Renal cortical epithelial cell (primary cell): ENCODE data around the gene RALBP1. TPM values are rescaled to one million over a fixed set of nuclear protein-coding genes. Genes with fewer than 3 reads are reported as not detected.

ENCODE experiments used
- DNase-seq: peaks from one replicate; pipeline ENCODE4 v3.0.0-alpha.2; 2011; ENCODE audit warnings: low read depth
- total RNA-seq: library from RNA; depleted of rRNA; stranded (reverse); fragments of >200 nt; gene quantifications from 2 replicates; pipeline ENCODE4 v1.2.3, GENCODE V29; 2014

RALBP1 gene
- total RNA-seq, 1 donor from 2014 or later, result 131 TPM

DNA sequence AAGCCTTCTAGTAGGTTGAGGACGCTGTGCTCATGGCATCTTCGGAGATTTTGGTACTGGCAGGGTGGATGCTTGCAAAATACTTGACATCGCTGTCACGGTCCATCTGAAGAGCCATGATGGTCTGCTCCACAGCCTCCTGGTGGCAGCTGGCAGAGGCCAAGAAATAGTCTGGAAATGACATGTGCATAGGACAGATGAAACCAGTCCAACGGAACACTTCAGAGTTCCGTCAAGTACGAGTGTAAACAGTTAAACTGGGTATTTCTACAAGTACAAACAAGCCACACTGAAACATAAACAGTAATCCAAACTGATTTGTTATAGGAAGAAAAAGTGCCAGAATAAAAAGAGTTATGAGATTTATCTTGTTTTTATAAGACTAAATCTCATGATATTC, 72.5 kb downstream of the RALBP1 start:
- no peak for DNase-seq

GRCh38 chr18:9549405-9549804, 74.1 kb downstream of the RALBP1 start:
- no peak for DNase-seq

- no peak for DNase-seq
These were observed 75.1 kb downstream of the RALBP1 start for GRCh38 chr18:9550429-9550828.

DNA sequence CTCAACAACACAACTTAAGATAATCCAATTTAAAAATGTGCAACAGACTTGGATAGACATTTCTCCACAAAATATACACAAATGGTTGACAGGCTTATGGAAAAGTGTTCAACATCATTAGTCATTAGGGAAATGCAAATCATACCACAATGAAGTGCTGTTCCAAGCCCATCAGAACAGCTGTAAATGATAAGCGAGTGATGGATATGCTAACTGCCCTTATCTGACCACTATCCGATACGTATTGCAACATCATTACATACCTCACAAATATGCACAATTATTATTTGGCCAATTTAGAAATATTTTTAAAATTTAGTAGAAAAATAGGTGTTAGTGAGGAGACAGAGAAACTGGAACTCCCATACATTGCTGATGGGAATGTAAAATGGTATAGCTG, 76.9 kb downstream of the RALBP1 start:
- no peak for DNase-seq

GRCh38 chr18:9552616-9553015, 77.3 kb downstream of the RALBP1 start:
- DNase-seq, result no peak

DNA sequence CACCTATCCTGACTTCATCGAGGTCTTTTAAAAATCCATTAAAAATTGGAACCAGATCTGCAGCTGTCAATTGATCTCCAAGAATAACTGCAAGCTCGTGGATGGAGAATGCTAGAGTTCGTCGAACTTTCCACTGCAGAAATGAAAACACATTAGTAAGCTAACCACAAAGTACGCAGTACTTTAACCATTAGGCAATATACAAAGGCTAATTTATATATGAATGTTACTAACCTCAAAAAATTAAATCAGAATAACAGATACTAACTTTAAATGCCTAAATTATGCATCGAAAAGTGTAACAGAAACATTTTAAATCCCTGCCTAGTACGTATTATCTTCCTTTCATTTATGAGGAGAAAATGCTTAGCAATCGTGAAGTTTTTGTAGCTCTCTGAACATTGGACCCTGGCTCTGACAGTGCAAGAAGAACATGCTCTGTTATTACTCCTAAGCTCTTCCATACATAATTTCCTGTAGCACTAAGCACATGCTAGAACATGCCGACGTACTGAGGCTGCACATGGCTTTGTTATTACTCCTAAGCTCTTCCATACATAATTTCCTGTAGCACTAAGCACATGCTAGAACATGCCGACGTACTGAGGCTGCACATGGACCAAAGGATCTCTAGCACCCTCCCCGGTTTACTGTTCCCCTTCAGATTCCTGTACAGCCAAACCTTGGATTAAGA, 82.1 kb downstream of the RALBP1 start:
- no peak for DNase-seq

DNA sequence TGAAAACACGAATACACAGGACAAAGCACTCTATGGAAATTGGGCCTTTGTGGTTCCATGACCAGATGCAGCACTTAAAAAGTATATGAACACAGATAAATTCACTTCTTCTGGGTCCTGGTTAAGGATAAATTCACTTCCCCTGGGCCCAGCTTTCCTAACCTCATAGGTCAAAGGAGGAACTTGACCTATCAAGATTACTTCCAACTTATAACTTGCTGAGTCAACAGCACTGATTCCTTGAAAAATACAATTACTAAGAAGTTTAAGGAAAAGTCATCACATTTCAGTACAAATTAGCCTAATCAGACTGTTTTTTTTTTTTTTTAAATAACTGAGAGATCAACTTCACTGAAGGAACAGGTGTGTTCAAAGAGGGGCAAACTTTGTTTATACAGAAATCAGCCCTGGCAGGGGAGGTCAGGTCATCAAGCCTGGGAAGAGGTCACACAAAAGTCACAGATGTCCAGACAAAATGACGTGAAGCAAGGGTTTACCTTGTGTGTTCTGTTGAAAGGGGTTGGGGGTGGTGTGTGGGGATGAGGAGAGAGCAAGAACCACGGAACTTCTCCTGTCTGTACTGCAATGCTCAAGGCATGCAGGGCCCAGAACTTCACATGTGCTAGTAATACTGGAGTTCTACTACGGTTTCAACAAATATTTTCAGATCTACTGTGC, 83.2 kb downstream of the RALBP1 start:
- no peak for DNase-seq

DNA sequence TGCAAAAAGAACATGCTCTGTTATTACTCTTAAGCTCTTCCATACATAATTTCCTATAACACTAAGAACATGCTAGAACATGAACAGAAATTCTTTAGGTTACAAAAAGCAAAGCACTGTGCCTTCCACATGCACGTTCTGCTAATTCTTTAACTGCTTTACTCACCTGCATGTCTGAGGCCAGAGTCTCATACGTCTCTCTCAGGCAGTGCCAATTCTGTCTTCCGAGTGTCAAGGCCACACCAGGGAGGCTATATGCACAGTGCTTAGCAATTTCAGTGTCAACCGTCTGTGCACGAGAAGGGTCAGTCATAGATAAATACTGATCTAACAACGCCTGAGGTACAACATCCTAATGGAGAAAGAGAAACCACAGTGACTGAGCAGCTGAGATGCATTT, 83.9 kb downstream of the RALBP1 start:
- no peak for DNase-seq

GRCh38 chr18:9561759-9562158, 86.4 kb downstream of the RALBP1 start:
- no peak for DNase-seq

DNA sequence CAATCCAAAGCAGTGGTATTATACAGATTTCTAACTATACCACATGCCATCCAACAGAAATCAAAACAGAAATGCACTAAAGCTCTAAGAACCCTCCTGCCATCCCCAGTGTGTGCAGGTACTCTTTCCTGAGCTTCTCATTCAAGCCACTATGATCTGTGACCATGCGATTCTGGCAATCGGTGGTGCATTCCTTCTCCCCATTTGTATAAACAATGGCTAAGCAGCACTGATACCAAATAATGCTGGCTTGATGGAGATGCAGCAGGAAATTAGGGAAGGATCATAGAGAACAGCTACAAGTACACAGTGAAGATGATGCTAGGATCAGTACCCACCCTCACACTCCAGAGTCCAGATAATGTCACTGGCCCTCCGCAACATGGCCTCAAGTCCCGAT, 87.3 kb downstream of the RALBP1 start:
- no peak for DNase-seq

GRCh38 chr18:9563331-9563730, 88.0 kb downstream of the RALBP1 start:
- DNase-seq, result no peak

- no peak for DNase-seq
These were observed 90.1 kb downstream of the RALBP1 start for GRCh38 chr18:9565407-9565806.

DNA sequence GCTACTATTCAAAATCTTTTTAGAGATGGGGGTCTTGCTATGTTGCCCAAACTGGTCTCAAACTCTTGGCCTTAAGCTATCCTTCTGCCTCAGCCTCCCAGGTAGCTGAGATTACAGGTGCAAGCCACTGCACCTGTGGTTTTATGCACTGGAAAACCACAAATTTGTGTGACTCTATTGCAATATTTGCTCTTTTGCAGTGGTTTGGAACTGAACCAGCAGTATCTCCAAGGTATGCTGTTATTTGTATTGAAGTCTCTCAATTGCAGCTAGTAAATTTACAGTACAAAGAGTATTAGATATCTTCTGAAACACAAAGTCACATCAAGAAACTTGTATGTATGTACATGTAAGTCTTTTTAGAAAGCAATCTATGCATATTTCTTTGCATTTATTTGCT, 92.9 kb downstream of the RALBP1 start:
- no peak for DNase-seq

DNA sequence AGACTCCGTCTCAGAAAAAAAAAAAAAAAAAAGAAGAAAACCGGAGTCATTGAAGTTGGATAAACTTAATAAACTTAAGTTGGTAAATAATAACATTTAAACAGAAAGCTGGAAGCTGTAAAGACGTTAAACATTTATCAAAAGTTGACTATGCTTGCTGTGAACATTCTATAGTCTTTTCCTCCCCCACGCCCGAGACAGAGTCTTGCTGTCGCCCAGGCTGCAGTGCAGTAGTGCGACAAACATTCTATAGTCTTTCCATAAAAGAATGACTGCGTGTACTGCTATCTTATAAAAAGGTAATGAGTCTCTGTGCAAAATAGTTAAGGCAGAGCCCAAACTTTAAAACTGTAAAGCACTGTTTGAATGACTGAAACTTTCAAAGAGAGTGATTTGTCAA, 93.9 kb downstream of the RALBP1 start:
- no peak for DNase-seq

DNA sequence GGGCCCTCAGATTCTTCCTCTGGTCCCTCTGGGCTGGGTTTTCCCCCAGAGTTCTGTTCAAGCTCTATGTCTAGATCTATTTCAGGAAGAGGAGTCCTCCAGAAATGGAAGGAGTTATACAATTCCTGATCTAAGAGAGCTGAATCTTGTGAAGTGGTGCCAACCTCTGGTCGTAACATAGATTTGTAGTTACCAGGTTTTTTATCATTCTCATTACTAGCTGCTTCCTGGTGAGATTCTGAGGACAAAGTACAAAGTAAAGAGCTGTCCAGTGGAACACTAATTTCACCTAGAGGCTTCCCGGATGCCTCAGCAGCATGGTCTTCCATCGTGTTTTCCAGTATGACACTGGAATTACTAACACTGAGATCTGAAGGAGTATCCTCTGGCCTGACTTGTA, 94.9 kb downstream of the RALBP1 start:
- DNase-seq, result peak; percentile 8

GRCh38 chr18:9571546-9571945, 96.2 kb downstream of the RALBP1 start:
- DNase-seq, result no peak

DNA sequence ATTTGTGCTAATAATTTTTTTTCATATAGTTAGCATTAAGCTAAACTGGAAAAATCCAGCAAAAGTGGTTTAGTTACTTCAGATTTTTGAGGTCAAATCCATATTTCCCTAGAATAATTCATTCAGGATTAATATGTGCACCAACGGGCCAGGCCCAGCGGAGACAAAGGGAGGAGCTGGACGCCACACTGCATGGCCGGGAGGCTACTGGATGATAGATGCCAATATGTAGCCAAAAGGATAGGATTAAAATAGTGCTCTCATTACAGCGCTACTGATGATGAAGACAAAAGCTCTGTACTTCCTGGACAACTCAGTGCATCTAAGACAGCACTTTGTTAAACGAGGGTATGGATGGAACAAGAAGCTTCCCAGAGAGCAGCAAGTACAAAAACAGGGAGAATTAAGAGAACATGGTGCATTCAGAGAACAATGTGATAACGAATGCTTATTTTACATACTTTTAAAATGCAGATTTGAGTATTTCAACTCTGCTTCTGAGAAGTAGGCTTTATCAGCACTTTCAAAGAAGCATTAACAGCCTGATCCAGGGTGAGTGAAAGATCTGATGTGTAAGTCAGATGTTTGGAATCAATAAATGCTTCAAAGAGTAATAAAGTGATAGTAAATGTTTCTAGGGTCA, 99.3 kb downstream of the RALBP1 start:
- no peak for DNase-seq

GRCh38 chr18:9575558-9575957, 100.2 kb downstream of the RALBP1 start:
- peak; percentile 97 for DNase-seq

DNA sequence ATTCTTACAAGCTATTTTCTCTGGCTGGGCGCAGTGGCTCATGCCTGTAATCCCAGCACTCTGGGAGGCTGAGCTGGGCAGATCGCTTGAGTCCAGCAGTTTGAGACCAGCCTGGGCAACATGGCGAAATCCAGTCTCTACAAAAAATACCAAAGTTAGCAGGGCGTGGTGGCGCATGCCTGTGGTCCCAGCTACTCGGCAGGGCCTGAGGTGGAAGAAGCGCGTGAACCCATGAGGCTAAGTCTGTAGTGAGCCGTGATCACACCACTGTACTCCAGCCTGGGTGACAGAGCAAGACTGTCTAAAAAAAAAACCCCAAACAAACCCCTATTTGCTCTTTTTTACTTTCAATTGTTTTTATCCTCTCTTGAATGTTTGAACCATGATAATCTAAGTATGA, 102.0 kb downstream of the RALBP1 start:
- DNase-seq, result peak; percentile 8

- peak; percentile 16 for DNase-seq
These were observed 103.0 kb downstream of the RALBP1 start for GRCh38 chr18:9578306-9578705.

GRCh38 chr18:9581667-9582066, 106.4 kb downstream of the RALBP1 start:
- DNase-seq, result no peak

DNA sequence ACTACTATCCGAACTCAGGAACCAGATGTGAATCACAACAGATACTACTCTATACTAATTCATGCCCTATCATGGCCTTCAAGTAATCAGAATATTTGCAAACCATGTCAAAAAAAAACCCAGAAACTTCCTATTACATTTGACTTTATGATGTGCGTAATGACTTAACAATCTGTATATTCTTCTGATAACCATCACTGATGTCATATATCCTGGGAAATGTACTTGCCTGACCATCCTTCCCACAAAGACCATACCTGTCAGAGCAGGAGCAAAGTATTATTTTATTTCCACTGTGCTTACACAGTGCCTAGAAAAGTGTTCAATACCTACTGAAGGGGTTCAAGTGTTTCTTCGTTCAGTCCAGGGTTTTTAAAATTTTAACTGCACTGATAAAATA, 111.5 kb downstream of the RALBP1 start:
- DNase-seq, result no peak
